ENCODE measurements around the gene ZDHHC14. TPM values are rescaled to one million over a fixed set of nuclear protein-coding genes. Genes with fewer than 3 reads are reported as not detected.

ZDHHC14 gene
- total RNA-seq, 1 donor from 2014 or later, result 5.1 TPM

DNA sequence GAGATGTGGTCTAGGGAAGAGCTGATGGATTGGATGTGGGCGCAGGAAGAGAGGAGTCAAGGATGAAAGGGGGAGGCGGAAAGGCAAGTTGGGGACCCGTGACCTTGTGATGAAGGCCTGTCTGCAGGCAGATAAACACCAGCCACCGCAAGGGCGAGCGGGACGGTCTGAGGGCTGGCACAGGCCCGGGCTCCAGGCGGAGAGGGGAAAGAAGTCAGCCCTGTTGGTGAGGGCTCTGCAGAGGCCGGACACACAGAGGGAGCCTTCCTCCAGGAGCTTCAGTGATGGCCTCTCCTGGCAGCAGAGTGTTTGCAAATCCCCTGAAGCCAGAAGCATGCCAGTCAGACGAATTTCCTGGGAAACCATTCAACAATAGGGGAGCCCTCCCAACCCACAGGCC lies 112.2 kb downstream of the ZDHHC14 start:
- TF ChIP-seq, protein P1, sequence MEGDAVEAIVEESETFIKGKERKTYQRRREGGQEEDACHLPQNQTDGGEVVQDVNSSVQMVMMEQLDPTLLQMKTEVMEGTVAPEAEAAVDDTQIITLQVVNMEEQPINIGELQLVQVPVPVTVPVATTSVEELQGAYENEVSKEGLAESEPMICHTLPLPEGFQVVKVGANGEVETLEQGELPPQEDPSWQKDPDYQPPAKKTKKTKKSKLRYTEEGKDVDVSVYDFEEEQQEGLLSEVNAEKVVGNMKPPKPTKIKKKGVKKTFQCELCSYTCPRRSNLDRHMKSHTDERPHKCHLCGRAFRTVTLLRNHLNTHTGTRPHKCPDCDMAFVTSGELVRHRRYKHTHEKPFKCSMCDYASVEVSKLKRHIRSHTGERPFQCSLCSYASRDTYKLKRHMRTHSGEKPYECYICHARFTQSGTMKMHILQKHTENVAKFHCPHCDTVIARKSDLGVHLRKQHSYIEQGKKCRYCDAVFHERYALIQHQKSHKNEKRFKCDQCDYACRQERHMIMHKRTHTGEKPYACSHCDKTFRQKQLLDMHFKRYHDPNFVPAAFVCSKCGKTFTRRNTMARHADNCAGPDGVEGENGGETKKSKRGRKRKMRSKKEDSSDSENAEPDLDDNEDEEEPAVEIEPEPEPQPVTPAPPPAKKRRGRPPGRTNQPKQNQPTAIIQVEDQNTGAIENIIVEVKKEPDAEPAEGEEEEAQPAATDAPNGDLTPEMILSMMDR (IDR thresholded peaks at IDR 0.05; ENCODE audit: partially characterized antibody, unreplicated experiment), result no peak
- Mint-ChIP-seq H3K4me3 (ENCODE audit: unreplicated experiment) (no peak overlapping the region), H3K9me3 (ENCODE audit: unreplicated experiment) (peaks cover 1% of the 10 kb centered on the region), H3K36me3 (ENCODE audit: unreplicated experiment) (peaks cover 9% of the 10 kb centered on the region), H3K27ac (ENCODE audit: unreplicated experiment) (no peak overlapping the region), H3K4me1 (ENCODE audit: low read depth, unreplicated experiment) (peaks cover 18% of the 10 kb centered on the region), H3K27me3 (ENCODE audit: unreplicated experiment) (peaks cover 7% of the 10 kb centered on the region)
- DNase-seq, result no peak

DNA sequence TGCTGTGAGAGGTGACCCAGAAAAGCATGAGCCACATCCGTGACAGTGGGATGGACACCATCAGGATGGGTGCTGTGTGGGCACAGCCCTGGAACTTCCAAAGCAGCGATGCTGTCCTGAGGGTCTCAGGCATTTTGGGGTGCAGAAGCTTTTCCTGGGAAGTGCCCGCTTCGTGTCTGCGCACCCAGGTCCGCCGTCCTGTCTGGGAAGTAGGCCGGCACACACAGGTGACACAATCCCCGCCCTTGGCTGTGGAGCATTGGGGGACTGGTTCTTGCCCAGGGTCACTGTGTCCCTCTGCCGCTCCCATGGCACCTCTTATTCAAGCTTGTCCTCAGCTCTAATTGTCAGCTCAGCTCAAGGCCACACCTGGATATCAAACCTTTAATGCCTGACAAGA lies 112.6 kb downstream of the ZDHHC14 start:
- H3K4me3 Mint-ChIP-seq (ENCODE audit: unreplicated experiment), result no peak overlapping the region
- H3K27me3 Mint-ChIP-seq (ENCODE audit: unreplicated experiment), result peaks cover 7% of the 10 kb centered on the region
- peaks cover 9% of the 10 kb centered on the region for H3K36me3 Mint-ChIP-seq (ENCODE audit: unreplicated experiment)
- TF ChIP-seq, protein P1 (IDR thresholded peaks at IDR 0.05; ENCODE audit: partially characterized antibody, unreplicated experiment), result no peak
- H3K4me1 Mint-ChIP-seq (ENCODE audit: low read depth, unreplicated experiment), result peaks cover 17% of the 10 kb centered on the region
- H3K9me3 Mint-ChIP-seq (ENCODE audit: unreplicated experiment), result peaks cover 1% of the 10 kb centered on the region
- no peak for DNase-seq
- H3K27ac Mint-ChIP-seq (ENCODE audit: unreplicated experiment), result no peak overlapping the region

DNA sequence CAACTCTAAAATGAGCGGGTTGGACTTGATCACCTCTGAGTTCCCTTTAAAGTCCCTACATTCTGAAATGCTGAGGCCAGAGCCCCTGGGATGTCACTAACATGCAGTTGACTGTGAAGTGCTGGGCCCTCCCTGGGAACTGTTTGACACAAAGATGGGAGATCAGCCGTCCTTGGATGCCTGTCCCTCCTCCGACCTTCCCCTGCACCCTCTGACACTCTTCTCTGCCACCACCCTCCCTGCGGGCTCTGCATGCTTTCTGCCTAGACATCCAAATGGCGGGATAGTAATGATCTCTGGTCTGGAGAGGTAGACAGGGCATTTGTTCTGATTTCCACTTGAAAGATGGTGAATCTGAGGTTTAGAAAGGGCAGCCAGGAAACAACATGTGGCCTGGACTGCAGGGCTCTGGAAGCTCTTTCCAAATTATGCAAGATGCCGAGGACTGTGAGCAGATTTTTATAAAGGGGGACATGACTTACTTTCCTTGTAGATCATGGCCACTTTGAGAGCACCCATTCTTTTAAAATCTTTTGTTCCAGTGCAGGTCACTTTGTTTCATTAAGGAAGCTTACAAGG lies 113.2 kb downstream of the ZDHHC14 start:
- Mint-ChIP-seq H3K4me3 (ENCODE audit: unreplicated experiment) (peak overlapping the region; percentile 4), H3K9me3 (ENCODE audit: unreplicated experiment) (peaks cover 1% of the 10 kb centered on the region)

DNA sequence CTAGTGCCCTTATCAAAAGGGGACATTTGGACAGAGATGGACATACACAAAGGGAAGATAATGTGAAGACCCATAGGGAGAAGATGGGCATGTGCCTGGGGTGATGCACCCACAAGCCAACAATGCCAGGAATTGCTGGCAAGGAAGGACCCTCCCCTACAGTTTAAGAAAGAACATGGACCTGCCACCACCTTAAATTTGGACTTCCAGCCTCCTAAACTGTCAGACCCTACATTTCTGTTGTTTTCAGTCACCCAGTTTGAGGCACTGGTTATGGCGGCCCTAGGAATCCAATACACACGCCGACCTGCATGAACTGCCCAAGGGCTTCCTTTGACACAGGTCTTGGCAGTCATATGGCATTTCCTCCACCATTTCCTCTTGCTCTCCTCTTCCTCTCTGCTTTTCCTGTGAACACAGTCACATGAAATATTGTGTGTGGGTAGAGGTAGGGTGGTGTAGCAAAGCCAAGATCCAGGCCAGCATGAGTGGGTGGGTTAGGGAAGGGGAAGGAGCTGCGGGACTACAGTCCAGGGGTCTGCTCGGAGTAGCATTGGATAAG lies 115.6 kb downstream of the ZDHHC14 start:
- Mint-ChIP-seq H3K27me3 (ENCODE audit: unreplicated experiment) (peaks cover 6% of the 10 kb centered on the region), H3K4me1 (ENCODE audit: low read depth, unreplicated experiment) (no peaks in the 10 kb centered on the region), H3K36me3 (ENCODE audit: unreplicated experiment) (peaks cover 15% of the 10 kb centered on the region), H3K27ac (ENCODE audit: unreplicated experiment) (no peak overlapping the region), H3K4me3 (ENCODE audit: unreplicated experiment) (no peak overlapping the region), H3K9me3 (ENCODE audit: unreplicated experiment) (peaks cover 5% of the 10 kb centered on the region)
- TF ChIP-seq, protein P1 (IDR thresholded peaks at IDR 0.05; ENCODE audit: partially characterized antibody, unreplicated experiment), result no peak
- DNase-seq, result no peak

More for the DNA sequence above, 113.2 kb downstream of the ZDHHC14 start:
- Mint-ChIP-seq H3K36me3 (ENCODE audit: unreplicated experiment) (peaks cover 9% of the 10 kb centered on the region), H3K27ac (ENCODE audit: unreplicated experiment) (no peak overlapping the region), H3K4me1 (ENCODE audit: low read depth, unreplicated experiment) (peaks cover 17% of the 10 kb centered on the region), H3K27me3 (ENCODE audit: unreplicated experiment) (peaks cover 7% of the 10 kb centered on the region)
- TF ChIP-seq, protein P1 (IDR thresholded peaks at IDR 0.05; ENCODE audit: partially characterized antibody, unreplicated experiment), result no peak
- no peak for DNase-seq

DNA sequence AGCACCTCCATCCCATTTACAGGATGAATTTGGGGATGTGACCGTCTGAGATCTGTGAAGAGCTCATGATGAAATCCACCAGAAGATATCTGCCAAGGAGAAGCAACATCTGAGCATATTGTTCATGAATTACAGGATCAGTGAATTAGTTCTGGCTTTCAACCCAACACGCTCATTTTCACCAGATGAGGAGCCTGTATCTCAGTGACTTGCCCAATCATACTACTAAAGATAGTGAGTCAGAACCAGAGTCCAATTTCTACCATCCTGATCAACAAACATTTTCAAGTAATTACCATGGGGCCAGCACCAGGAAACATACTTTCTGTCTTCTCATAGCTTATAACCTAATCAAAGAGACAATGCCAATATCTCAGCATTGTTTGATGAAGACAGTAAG lies 116.6 kb downstream of the ZDHHC14 start:
- Mint-ChIP-seq H3K4me1 (ENCODE audit: low read depth, unreplicated experiment) (no peaks in the 10 kb centered on the region), H3K27me3 (ENCODE audit: unreplicated experiment) (peaks cover 6% of the 10 kb centered on the region)

More for the DNA sequence above, 116.6 kb downstream of the ZDHHC14 start:
- TF ChIP-seq, protein P1 (IDR thresholded peaks at IDR 0.05; ENCODE audit: partially characterized antibody, unreplicated experiment), result no peak
- peaks cover 5% of the 10 kb centered on the region for H3K9me3 Mint-ChIP-seq (ENCODE audit: unreplicated experiment)
- H3K27ac Mint-ChIP-seq (ENCODE audit: unreplicated experiment), result no peak overlapping the region
- H3K36me3 Mint-ChIP-seq (ENCODE audit: unreplicated experiment), result peaks cover 15% of the 10 kb centered on the region
- no peak for DNase-seq
- no peak overlapping the region for H3K4me3 Mint-ChIP-seq (ENCODE audit: unreplicated experiment)

Measured in glutamatergic neuron (in vitro differentiated cells).